ENCODE data around the gene SCP2.

The SCP2 gene

GRCh38 chr1:53076721-53077598, 149.9 kb downstream of the SCP2 start:
- H3K4me1 ChIP-seq (ENCODE audit: control insufficient read depth, insufficient read depth, low read length), result no peaks in the 10 kb centered on the region
- no peaks in the 10 kb centered on the region for H3K36me3 ChIP-seq (ENCODE audit: control insufficient read depth in 2 of 2, insufficient read depth in 1 of 2, low read length in 2 of 2)
- no peak overlapping the region for H3K4me3 ChIP-seq (ENCODE audit: low read depth, low read length)
- CTCF ChIA-PET, result interaction anchor here (0.7 to 1.6 kb wide), 2 partner anchors 8 to 388 kb away, joined by 3 to 6 read pairs; no protein-coding TSS in a partner anchor
- no peak for TF ChIP-seq PATZ1 (tag by site-specific recombination; IDR thresholded peaks at IDR 0.05)
- TF ChIP-seq ZNF529 (tag by site-specific recombination; IDR thresholded peaks at IDR 0.05; ENCODE audit: insufficient replicate concordance), result no peak
- no peak for TF ChIP-seq ZNF707 (tag by site-specific recombination; IDR thresholded peaks at IDR 0.05)
- no peak for TF ChIP-seq KLF1 (tag by site-specific recombination; IDR thresholded peaks at IDR 0.05)
- TF ChIP-seq HOXD13 (CRISPR knock-in tag; IDR thresholded peaks at IDR 0.05; ENCODE audit: borderline replicate concordance), result no peak
- TF ChIP-seq, protein P1, sequence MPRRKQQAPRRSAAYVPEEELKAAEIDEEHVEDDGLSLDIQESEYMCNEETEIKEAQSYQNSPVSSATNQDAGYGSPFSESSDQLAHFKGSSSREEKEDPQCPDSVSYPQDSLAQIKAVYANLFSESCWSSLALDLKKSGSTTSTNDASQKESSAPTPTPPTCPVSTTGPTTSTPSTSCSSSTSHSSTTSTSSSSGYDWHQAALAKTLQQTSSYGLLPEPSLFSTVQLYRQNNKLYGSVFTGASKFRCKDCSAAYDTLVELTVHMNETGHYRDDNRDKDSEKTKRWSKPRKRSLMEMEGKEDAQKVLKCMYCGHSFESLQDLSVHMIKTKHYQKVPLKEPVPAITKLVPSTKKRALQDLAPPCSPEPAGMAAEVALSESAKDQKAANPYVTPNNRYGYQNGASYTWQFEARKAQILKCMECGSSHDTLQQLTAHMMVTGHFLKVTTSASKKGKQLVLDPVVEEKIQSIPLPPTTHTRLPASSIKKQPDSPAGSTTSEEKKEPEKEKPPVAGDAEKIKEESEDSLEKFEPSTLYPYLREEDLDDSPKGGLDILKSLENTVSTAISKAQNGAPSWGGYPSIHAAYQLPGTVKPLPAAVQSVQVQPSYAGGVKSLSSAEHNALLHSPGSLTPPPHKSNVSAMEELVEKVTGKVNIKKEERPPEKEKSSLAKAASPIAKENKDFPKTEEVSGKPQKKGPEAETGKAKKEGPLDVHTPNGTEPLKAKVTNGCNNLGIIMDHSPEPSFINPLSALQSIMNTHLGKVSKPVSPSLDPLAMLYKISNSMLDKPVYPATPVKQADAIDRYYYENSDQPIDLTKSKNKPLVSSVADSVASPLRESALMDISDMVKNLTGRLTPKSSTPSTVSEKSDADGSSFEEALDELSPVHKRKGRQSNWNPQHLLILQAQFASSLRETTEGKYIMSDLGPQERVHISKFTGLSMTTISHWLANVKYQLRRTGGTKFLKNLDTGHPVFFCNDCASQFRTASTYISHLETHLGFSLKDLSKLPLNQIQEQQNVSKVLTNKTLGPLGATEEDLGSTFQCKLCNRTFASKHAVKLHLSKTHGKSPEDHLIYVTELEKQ (tag by site-specific recombination; IDR thresholded peaks at IDR 0.05; ENCODE audit: borderline replicate concordance), result no peak
- TF ChIP-seq ZNF658 (tag by site-specific recombination; IDR thresholded peaks at IDR 0.05), result no peak
- TF ChIP-seq ZNF501 (tag by site-specific recombination; IDR thresholded peaks at IDR 0.05), result no peak
- no peak for TF ChIP-seq PRDM6 (tag by site-specific recombination; IDR thresholded peaks at IDR 0.05)
- no peak for TF ChIP-seq KLF7 (tag by site-specific recombination; IDR thresholded peaks at IDR 0.05; ENCODE audit: borderline replicate concordance)
- no peak for TF ChIP-seq HIC1 (tag by site-specific recombination; IDR thresholded peaks at IDR 0.05)
- no peak for TF ChIP-seq ZFP37 (tag by site-specific recombination; IDR thresholded peaks at IDR 0.05)
- TF ChIP-seq ZNF571 (tag by site-specific recombination; IDR thresholded peaks at IDR 0.05), result no peak
- no peak for TF ChIP-seq ZSCAN4 (tag by site-specific recombination; IDR thresholded peaks at IDR 0.05)
- TF ChIP-seq ZNF510 (tag by site-specific recombination; IDR thresholded peaks at IDR 0.05; ENCODE audit: insufficient replicate concordance), result no peak
- TF ChIP-seq, protein P2, sequence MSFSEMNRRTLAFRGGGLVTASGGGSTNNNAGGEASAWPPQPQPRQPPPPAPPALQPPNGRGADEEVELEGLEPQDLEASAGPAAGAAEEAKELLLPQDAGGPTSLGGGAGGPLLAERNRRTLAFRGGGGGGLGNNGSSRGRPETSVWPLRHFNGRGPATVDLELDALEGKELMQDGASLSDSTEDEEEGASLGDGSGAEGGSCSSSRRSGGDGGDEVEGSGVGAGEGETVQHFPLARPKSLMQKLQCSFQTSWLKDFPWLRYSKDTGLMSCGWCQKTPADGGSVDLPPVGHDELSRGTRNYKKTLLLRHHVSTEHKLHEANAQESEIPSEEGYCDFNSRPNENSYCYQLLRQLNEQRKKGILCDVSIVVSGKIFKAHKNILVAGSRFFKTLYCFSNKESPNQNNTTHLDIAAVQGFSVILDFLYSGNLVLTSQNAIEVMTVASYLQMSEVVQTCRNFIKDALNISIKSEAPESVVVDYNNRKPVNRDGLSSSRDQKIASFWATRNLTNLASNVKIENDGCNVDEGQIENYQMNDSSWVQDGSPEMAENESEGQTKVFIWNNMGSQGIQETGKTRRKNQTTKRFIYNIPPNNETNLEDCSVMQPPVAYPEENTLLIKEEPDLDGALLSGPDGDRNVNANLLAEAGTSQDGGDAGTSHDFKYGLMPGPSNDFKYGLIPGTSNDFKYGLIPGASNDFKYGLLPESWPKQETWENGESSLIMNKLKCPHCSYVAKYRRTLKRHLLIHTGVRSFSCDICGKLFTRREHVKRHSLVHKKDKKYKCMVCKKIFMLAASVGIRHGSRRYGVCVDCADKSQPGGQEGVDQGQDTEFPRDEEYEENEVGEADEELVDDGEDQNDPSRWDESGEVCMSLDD (tag by site-specific recombination; IDR thresholded peaks at IDR 0.05), result no peak
- TF ChIP-seq SCRT2 (tag by site-specific recombination; IDR thresholded peaks at IDR 0.05), result no peak
- POLR2A ChIA-PET, result no interaction called here
- H3K9me3 ChIP-seq (ENCODE audit: control insufficient read depth, insufficient read depth, low read depth, low read length), result no peaks in the 10 kb centered on the region
- H3K27ac ChIP-seq (ENCODE audit: extremely low read depth, low read depth, low read length), result no peak overlapping the region
